Stimulated activated CD8-positive, alpha-beta memory T cell treated with anti-CD3 and anti-CD28 coated beads, Interleukin-4, amount 100 ng/mL, for 4 hours (primary cell): ENCODE results near the gene AFAP1L1.

Experiments used
- DNase-seq, 2 donors: peaks; one replicate each; pipeline ENCODE4 v3.0.0-alpha.2; 2020; ENCODE audit warnings: low read depth in 2 of 2, low spot score in 1 of 2

AFAP1L1 gene

GRCh38 chr5:149344151-149344550, 72.5 kb downstream of the AFAP1L1 start:
- no peak for DNase-seq

GRCh38 chr5:149345147-149345891, 73.7 kb downstream of the AFAP1L1 start, which contains the start of gene GRPEL2:
Gene GRPEL2, plus strand, starts transcription at chr5:149345499. Its CDS starts 41 bp downstream, at chr5:149345540.
- peak; percentile 67 to 82 for DNase-seq

GRCh38 chr5:149345892-149346222, 74.2 kb downstream of the AFAP1L1 start:
- DNase-seq, result no peak

GRCh38 chr5:149348518-149348917, 76.9 kb downstream of the AFAP1L1 start:
- no peak for DNase-seq

GRCh38 chr5:149349382-149349781, 77.7 kb downstream of the AFAP1L1 start:
- no peak for DNase-seq

GRCh38 chr5:149352169-149352568, 80.5 kb downstream of the AFAP1L1 start:
- DNase-seq, result no peak

- DNase-seq, result no peak
These were observed 82.3 kb downstream of the AFAP1L1 start for GRCh38 chr5:149353911-149354310.

- DNase-seq, result no peak
These were observed 84.0 kb downstream of the AFAP1L1 start for GRCh38 chr5:149355688-149356087.

GRCh38 chr5:149356391-149356790, 84.7 kb downstream of the AFAP1L1 start:
- no peak for DNase-seq

GRCh38 chr5:149357370-149358293, 86.0 kb downstream of the AFAP1L1 start, which contains the start of gene PCYOX1L:
Gene PCYOX1L, plus strand, starts transcription at chr5:149358046. Its CDS starts 23 bp downstream, at chr5:149358069.
- peak; percentile 86 to 94 for DNase-seq

- DNase-seq, result no peak
These were observed 86.6 kb downstream of the AFAP1L1 start for GRCh38 chr5:149358294-149358651.

- DNase-seq, result no peak
These were observed 87.3 kb downstream of the AFAP1L1 start for GRCh38 chr5:149358868-149359495.

- no peak for DNase-seq
These were observed 88.6 kb downstream of the AFAP1L1 start for GRCh38 chr5:149360272-149360671.

GRCh38 chr5:149362541-149362940, 90.9 kb downstream of the AFAP1L1 start:
- DNase-seq, result no peak

- DNase-seq, result no peak
These were observed 91.7 kb downstream of the AFAP1L1 start for GRCh38 chr5:149363358-149363757.

GRCh38 chr5:149363936-149364335, 92.3 kb downstream of the AFAP1L1 start:
- no peak for DNase-seq

- no peak for DNase-seq
These were observed 93.1 kb downstream of the AFAP1L1 start for GRCh38 chr5:149364719-149365118.

GRCh38 chr5:149365418-149365817, 93.8 kb downstream of the AFAP1L1 start:
- no peak for DNase-seq

GRCh38 chr5:149366169-149366729, 94.6 kb downstream of the AFAP1L1 start:
- DNase-seq, result no peak

- no peak for DNase-seq
These were observed 95.8 kb downstream of the AFAP1L1 start for GRCh38 chr5:149367249-149367971.
